K562 (cell line): ENCODE results near the gene TAF1A. TPM values are rescaled to one million over a fixed set of nuclear protein-coding genes. Genes with fewer than 3 reads are reported as not detected.

Experiments used
- ATAC-seq: fragments of 200-7000 bp; cut with Tn5 transposase; 3 replicates; pipeline ENCODE4 v1.9.1; 2020; ENCODE audit warnings: moderate library complexity
- BruUV-seq: library from RNA; stranded (reverse); fragments of 400-500 nt; replicated peaks from 2 replicates; lab custom pipeline; 2021; lab: Mats Ljungman, UMichigan
- CTCF ChIA-PET: fragments of 300-600 bp; formaldehyde crosslinking; extraction: SDS; loops from one replicate; lab custom pipeline; 2021; ENCODE audit warnings: low intra/inter-chr PET ratio; lab: Yijun Ruan, JAX
- POLR2A ChIA-PET: fragments of 300-600, 350-650 bp; sonication (Branson Sonifier 250); formaldehyde crosslinking; extraction: SDS; loops from one replicate; lab custom pipeline; 2021; ENCODE audit warnings: antibody characterized with exemption, inconsistent platforms; lab: Yijun Ruan, JAX
- DNase-seq, 4 experiments: peaks; one replicate each; pipeline versions ENCODE4 v3.0.0 to v3.0.0-alpha.2; 2011 to 2018; ENCODE audit warnings: low spot score in 3 of 4, mixed read lengths in 3 of 4; ENCODE audit errors: extremely low read depth in 1 of 4
- FAIRE-seq: peaks from 2 replicates; lab custom pipeline; 2011; peaks lifted over from hg19 to GRCh38; lab: Jason Lieb, UNC
- H2AFZ ChIP-seq: 2 replicates; pipeline ENCODE4 v1.6.0; 2011; ENCODE audit warnings: low read depth, low read length, control low read depth, inconsistent platforms
- H3K27ac ChIP-seq: fragments of 200-600 bp; 3 replicates; pipeline ENCODE4 v1.8.0; 2011; ENCODE audit warnings: low read depth, mild to moderate bottlenecking, control low read depth, inconsistent platforms, low read length, moderate library complexity, mixed read lengths; ENCODE audit errors: extremely low read depth
- H3K27me3 ChIP-seq, 2 experiments: fragments of 300-600 bp in 1 of 2; 2 replicates in 1 of 2; 3 replicates in 1 of 2; pipeline versions ENCODE4 v1.6.0 to v1.8.0; 2011; ENCODE audit warnings: inconsistent platforms in 2 of 2, low read length in 2 of 2, mild to moderate bottlenecking in 1 of 2, mixed read lengths in 1 of 2, moderate library complexity in 1 of 2; ENCODE audit not compliant: control insufficient read depth in 2 of 2, insufficient read depth in 2 of 2
- H3K36me3 ChIP-seq: fragments of 300-600 bp; 3 replicates; pipeline ENCODE4 v1.8.0; 2011; ENCODE audit warnings: mild to moderate bottlenecking, low read length, inconsistent platforms; ENCODE audit not compliant: control insufficient read depth, insufficient read depth
- H3K4me1 ChIP-seq, 2 experiments: fragments of 200-600 bp in 1 of 2; replicated peaks in 1 of 2; 2 replicates in 1 of 2; 3 replicates in 1 of 2; pipeline versions ENCODE4 v1.5.1 to v1.8.0; 2011; ENCODE audit warnings: inconsistent platforms in 2 of 2, low read length in 2 of 2, mild to moderate bottlenecking in 1 of 2, mixed read lengths in 1 of 2, moderate library complexity in 1 of 2; ENCODE audit not compliant: control insufficient read depth in 2 of 2, insufficient read depth in 2 of 2
- H3K4me2 ChIP-seq: 2 replicates; pipeline ENCODE4 v1.6.1; 2011; ENCODE audit warnings: low read length, control low read depth, inconsistent platforms, mixed read lengths; ENCODE audit not compliant: insufficient read depth
- H3K4me3 ChIP-seq: fragments of 200-600 bp; sonication (generic), shearing (Covaris generic); 2 replicates; pipeline ENCODE4 v1.5.1; 2016; ENCODE audit warnings: control low read depth, inconsistent platforms
- H3K79me2 ChIP-seq: fragments of 200-600 bp; 3 replicates; pipeline ENCODE4 v1.8.0; 2011; ENCODE audit warnings: low read length, inconsistent platforms; ENCODE audit not compliant: control insufficient read depth, insufficient read depth
- H3K9ac ChIP-seq, 2 experiments: 2 replicates each; pipeline versions ENCODE4 v1.6.0 to v1.6.1; 2011; ENCODE audit warnings: low read depth in 2 of 2, low read length in 2 of 2, control low read depth in 1 of 2, inconsistent platforms in 1 of 2, mild to moderate bottlenecking in 1 of 2, mixed read lengths in 1 of 2; ENCODE audit not compliant: insufficient read depth in 1 of 2
- H3K9me1 ChIP-seq: one replicate; pipeline ENCODE4 v1.6.0; 2011; ENCODE audit warnings: inconsistent platforms, mild to moderate bottlenecking, low read length, moderate library complexity; ENCODE audit not compliant: control insufficient read depth, insufficient read depth
- H3K9me3 ChIP-seq: replicated peaks from 2 replicates; pipeline ENCODE4 v1.5.1; 2011; ENCODE audit warnings: low read depth, low read length, inconsistent platforms; ENCODE audit not compliant: control insufficient read depth, insufficient read depth
- H4K20me1 ChIP-seq: replicated peaks from 2 replicates; pipeline ENCODE4 v1.6.1; 2011; ENCODE audit warnings: low read length, inconsistent platforms, mixed read lengths; ENCODE audit not compliant: control insufficient read depth, insufficient read depth
- ATF1 ChIP-seq, 2 experiments: fragments of 450-650 bp in 1 of 2; IDR thresholded peaks; 2 replicates each; pipeline ENCODE4 v1.6.1; 2016; ENCODE audit warnings: missing compliant biosample characterization in 1 of 2, missing genetic modification characterization in 1 of 2
- CLOCK ChIP-seq: fragments of 250-450 bp; sonication (Bioruptor Pico); IDR thresholded peaks from 2 replicates; pipeline ENCODE4 v1.4.0; 2020; ENCODE audit warnings: mild to moderate bottlenecking, moderate library complexity, borderline replicate concordance
- MAFF ChIP-seq: IDR thresholded peaks from 2 replicates; pipeline ENCODE4 v1.6.1; 2012; ENCODE audit warnings: low read length, improper control_type of control experiment
- MTA1 ChIP-seq: fragments of 450-650 bp; IDR thresholded peaks from 2 replicates; pipeline ENCODE4 v1.6.1; 2017; ENCODE audit warnings: borderline replicate concordance
- MXI1 ChIP-seq: IDR thresholded peaks from 2 replicates; pipeline ENCODE4 v1.6.1; 2011; ENCODE audit warnings: low read depth, mild to moderate bottlenecking, improper control_type of control experiment, low read length
- NFYB ChIP-seq: IDR thresholded peaks from 2 replicates; pipeline ENCODE4 v1.6.1; 2011; ENCODE audit warnings: mild to moderate bottlenecking, moderate library complexity; ENCODE audit not compliant: insufficient read length; ENCODE audit errors: extremely low read depth
- RAD51 ChIP-seq: fragments of 450-650 bp; IDR thresholded peaks from 2 replicates; pipeline ENCODE4 v1.7.1; 2016; ENCODE audit warnings: low read depth, mild to moderate bottlenecking, borderline replicate concordance
- TBL1XR1 ChIP-seq, 2 experiments: IDR thresholded peaks; 2 replicates each; pipeline ENCODE4 v1.6.1; 2012; ENCODE audit warnings: improper control_type of control experiment in 2 of 2, low read length in 2 of 2, mild to moderate bottlenecking in 1 of 2
- ZBED1 ChIP-seq: IDR thresholded peaks from 2 replicates; pipeline ENCODE4 v1.6.1; 2014
- ZNF436 ChIP-seq: fragments of 250-450, 450-650 bp; sonication (Bioruptor Pico); formaldehyde crosslinking; IDR thresholded peaks from 2 replicates; pipeline ENCODE4 v1.7.0; 2020; ENCODE audit warnings: mild to moderate bottlenecking
- WGBS: fragments of 100-300 bp; shearing (Covaris generic); methylation state at CpG from one replicate; pipeline ENCODE4 v1.1.6; 2016; ENCODE audit warnings: low coverage, mixed read lengths; ENCODE audit not compliant: insufficient coverage; ENCODE audit errors: missing lambda C conversion rate; 5-methylcytosine and 5-hydroxymethylcytosine counted together
- in situ Hi-C: fragments of 300-500 bp; cut with MboI; formaldehyde crosslinking; loops from 4 replicates; pipeline ENCODE4 v1.15.0; 2018; ENCODE audit warnings: inconsistent platforms, mixed read lengths
- intact Hi-C: fragments of 100-400 bp; cut with micrococcal nuclease; formaldehyde crosslinking; loops from 2 replicates; pipeline ENCODE4 v1.14.2; 2022
- polyA plus RNA-seq, 8 experiments: library from polyadenylated mRNA; depleted of rRNA in 4 of 8; stranded (reverse) in 5 of 8; unstranded in 3 of 8; fragments of >200 nt; fragmentation: Nextera tagmentation in 2 of 8; fragmentation: Illumina TruSeq in 1 of 8; extraction: Ambion mirVana in 2 of 8; extraction: Trizol in 1 of 8; gene quantifications; 2 replicates each; pipeline versions ENCODE4 v1.2.1 to v1.2.3, GENCODE V29; 2011 to 2014; ENCODE audit warnings: inconsistent platforms in 1 of 8, missing spikeins in 1 of 8
- total RNA-seq, 7 experiments: library from RNA; depleted of rRNA in 6 of 7; stranded (reverse); fragments of >200 nt in 6 of 7; fragmentation: Illumina TruSeq in 2 of 7; extraction: Trizol in 2 of 7; gene quantifications; 2 replicates each; pipeline versions ENCODE4 v1.2.1 to v1.2.3, GENCODE V29; 2011 to 2021; ENCODE audit warnings: low replicate concordance in 1 of 7

TAF1A gene
- total and polyA plus RNA-seq, 9 of the 15 experiments (the other 6 are each of a cell fraction or from before 2014, with no cell fraction given): 17.8 to 36.8 (median 25.3) TPM

GRCh38 chr1:222632749-222633148 lies 43.0 kb upstream of the TAF1A start:
- in situ Hi-C loops (loop anchor here (5.0 kb wide), 1 partner anchor 165 kb away; no protein-coding TSS in a partner anchor), intact Hi-C loops (loop anchor here (5.0 kb wide), 1 partner anchor 90 kb away; no protein-coding TSS in a partner anchor)
- ChIA-PET POLR2A (no interaction called here), CTCF (no interaction called here)
- H3K27me3 ChIP-seq: no peaks in the 10 kb centered on the region
- no peaks in the 10 kb centered on the region for H4K20me1 ChIP-seq
- H3K9ac ChIP-seq: no peak overlapping the region
- no peak overlapping the region for H2AFZ ChIP-seq
- no peak overlapping the region for H3K4me2 ChIP-seq
- DNase-seq: no peak
- BruUV-seq: no TSS peak
- no peak for TF ChIP-seq MAFF
- TF ChIP-seq CLOCK (CRISPR knock-in tag): no peak
- no peak for TF ChIP-seq RAD51
- no peak for TF ChIP-seq NFYB
- TF ChIP-seq TBL1XR1 (IDR thresholded peaks at IDR 0.05; ENCODE audit: low read length in 2 of 2): no peak
- no peak for TF ChIP-seq ZNF436 (CRISPR knock-in tag)
- no peak for TF ChIP-seq ZBED1
- TF ChIP-seq MXI1: no peak
- TF ChIP-seq MTA1: no peak
- TF ChIP-seq ATF1 (CRISPR knock-in tag; IDR thresholded peaks at IDR 0.05): no peak
- TF ChIP-seq ATF1 (tag; IDR thresholded peaks at IDR 0.05): no peak
- H3K36me3 ChIP-seq: peaks cover 89% of the 10 kb centered on the region
- 54% methylated on average over 2 of the region's 2 CpGs for WGBS
- no peaks in the 10 kb centered on the region for H3K79me2 ChIP-seq
- no peak overlapping the region for H3K27ac ChIP-seq
- no peaks in the 10 kb centered on the region for H3K9me3 ChIP-seq
- ATAC-seq: no peak
- H3K4me1 ChIP-seq: no peaks in the 10 kb centered on the region
- no peaks in the 10 kb centered on the region for H3K9me1 ChIP-seq
- FAIRE-seq: no peak
- no peak overlapping the region for H3K4me3 ChIP-seq
